Naive thymus-derived CD4-positive, alpha-beta T cell (primary cell): Measurements from ENCODE around the gene NOD1. TPM values are rescaled to one million over a fixed set of nuclear protein-coding genes. Genes with fewer than 3 reads are reported as not detected.
A peak's percentile ranks its signal among the peaks of the same experiment; 100 is the strongest.

Source experiments
- ATAC-seq: fragments of 150-1000 bp; cut with Tn5 transposase; 2 replicates; pipeline ENCODE4 v1.10.0; 2021; ENCODE audit warnings: mild to moderate bottlenecking, moderate library complexity
- CTCF ChIA-PET: fragments of 350-600 bp; sonication (Branson Sonifier 250); formaldehyde crosslinking; loops from one replicate; lab custom pipeline; 2021; ENCODE audit warnings: antibody characterized with exemption; lab: Charles Lee
- POLR2A ChIA-PET: fragments of 350-600 bp; sonication (Branson Sonifier 250); formaldehyde crosslinking; loops from one replicate; lab custom pipeline; 2021; ENCODE audit warnings: antibody characterized with exemption, inconsistent platforms; lab: Charles Lee
- DNase-seq, 9 donors: peaks; one replicate each; pipeline versions ENCODE4 v3.0.0 to v3.0.0-alpha.2; 2020 to 2022; ENCODE audit warnings: mixed read lengths in 1 of 9
- H3K27ac ChIP-seq: one replicate; pipeline ENCODE4 v1.7.0; 2013; ENCODE audit warnings: mild to moderate bottlenecking, low read depth, low read length, moderate library complexity
- H3K27me3 ChIP-seq, 2 donors: one replicate each; pipeline ENCODE4 v1.7.0; 2013; ENCODE audit warnings: low read length in 2 of 2, mild to moderate bottlenecking in 2 of 2, moderate library complexity in 2 of 2; ENCODE audit not compliant: control insufficient read depth in 2 of 2, insufficient read depth in 2 of 2
- H3K36me3 ChIP-seq, 3 experiments: 1 replicate in 2 of 3; 2 replicates in 1 of 3; pipeline ENCODE4 v1.7.0; 2013; ENCODE audit warnings: low read length in 3 of 3, mild to moderate bottlenecking in 3 of 3, moderate library complexity in 1 of 3; ENCODE audit not compliant: insufficient read depth in 3 of 3, control insufficient read depth in 2 of 3
- H3K4me1 ChIP-seq, 2 donors: one replicate each; pipeline ENCODE4 v1.7.0; 2013; ENCODE audit warnings: low read length in 2 of 2, mild to moderate bottlenecking in 2 of 2, moderate library complexity in 1 of 2; ENCODE audit not compliant: control insufficient read depth in 2 of 2, insufficient read depth in 2 of 2
- H3K4me3 ChIP-seq: 2 replicates; pipeline ENCODE4 v1.7.0; 2013; ENCODE audit warnings: mild to moderate bottlenecking, low read length
- H3K9me3 ChIP-seq, 3 experiments: 1 replicate in 2 of 3; 2 replicates in 1 of 3; pipeline ENCODE4 v1.7.0; 2013; ENCODE audit warnings: low read length in 3 of 3; ENCODE audit not compliant: control insufficient read depth in 2 of 3
- H3K27ac Mint-ChIP-seq, 9 donors: one replicate each; pipeline ENCODE4 v1.8.0; 2020 to 2022; ENCODE audit warnings: mixed read lengths in 9 of 9, mild to moderate bottlenecking in 8 of 9, moderate library complexity in 5 of 9, inconsistent platforms in 2 of 9
- H3K27me3 Mint-ChIP-seq, 5 donors: one replicate each; pipeline ENCODE4 v1.8.0; 2021 to 2022; ENCODE audit warnings: mixed read lengths in 5 of 5, mild to moderate bottlenecking in 1 of 5
- H3K36me3 Mint-ChIP-seq, 5 donors: one replicate each; pipeline ENCODE4 v1.8.0; 2020 to 2022; ENCODE audit warnings: mixed read lengths in 5 of 5, mild to moderate bottlenecking in 3 of 5, inconsistent platforms in 1 of 5
- H3K4me1 Mint-ChIP-seq, 7 donors: one replicate each; pipeline ENCODE4 v1.8.0; 2020 to 2022; ENCODE audit warnings: mixed read lengths in 7 of 7, mild to moderate bottlenecking in 3 of 7, inconsistent platforms in 1 of 7
- H3K4me3 Mint-ChIP-seq, 10 donors: one replicate each; pipeline ENCODE4 v1.8.0; 2020 to 2022; ENCODE audit warnings: mild to moderate bottlenecking in 10 of 10, mixed read lengths in 10 of 10, moderate library complexity in 6 of 10, inconsistent platforms in 2 of 10
- H3K9me3 Mint-ChIP-seq, 11 donors: one replicate each; pipeline ENCODE4 v1.8.0; 2020 to 2022; ENCODE audit warnings: mixed read lengths in 11 of 11, mild to moderate bottlenecking in 4 of 11, inconsistent platforms in 1 of 11, moderate library complexity in 1 of 11
- intact Hi-C, 2 donors: fragments of 100-400 bp; cut with micrococcal nuclease; formaldehyde crosslinking; loops; one replicate each; pipeline ENCODE4 v1.15.1; 2023
- polyA plus RNA-seq, 2 donors: library from polyadenylated mRNA; unstranded; fragments of 300-500 nt; fragmentation: Illumina TruSeq; gene quantifications; one replicate each; pipeline ENCODE4 v1.2.3, GENCODE V29; 2021
- total RNA-seq, 6 experiments: library from RNA in 5 of 6; stranded (reverse) in 5 of 6; gene quantifications; 1 replicate in 5 of 6; 2 replicates in 1 of 6; pipeline ENCODE4 v1.2.3 and lab custom pipeline; 2021 to 2026

Gene NOD1
- total and polyA plus RNA-seq, 7 experiments from 2014 or later = 6.1 to 24.6 (median 18.7) TPM

GRCh38 chr7:30523466-30523865, 44.9 kb upstream of the NOD1 start:
- no peak for ATAC-seq
- Mint-ChIP-seq H3K4me3 (no peak overlapping the region), H3K27ac (peak overlapping the region in 1 of 9 donors; percentile 53), H3K27me3 (no peaks in the 10 kb centered on the region), H3K9me3 (no peaks in the 10 kb centered on the region), H3K36me3 (peaks cover 0 to 21% (median 7%) of the 10 kb centered on the region in 5 donors), H3K4me1 (peaks cover 0 to 12% (median 0%) of the 10 kb centered on the region in 7 donors)
- H3K4me1 ChIP-seq = no peaks in the 10 kb centered on the region
- H3K4me3 ChIP-seq = no peak overlapping the region
- no peak for DNase-seq
- H3K9me3 ChIP-seq = no peaks in the 10 kb centered on the region
- H3K27me3 ChIP-seq = no peaks in the 10 kb centered on the region
- H3K27ac ChIP-seq = no peak overlapping the region
- H3K36me3 ChIP-seq = no peaks in the 10 kb centered on the region
- ChIA-PET POLR2A (interaction anchor here (0.6 kb wide), 1 partner anchor 199 kb away, joined by 3 read pairs; no protein-coding TSS in a partner anchor), CTCF (no interaction called here)
- intact Hi-C loops = no loop called here

- Mint-ChIP-seq H3K36me3 (peaks cover 0 to 14% (median 7%) of the 10 kb centered on the region in 5 donors), H3K27ac (no peak overlapping the region), H3K4me1 (peaks cover 0 to 12% (median 0%) of the 10 kb centered on the region in 7 donors), H3K27me3 (no peaks in the 10 kb centered on the region), H3K9me3 (no peaks in the 10 kb centered on the region), H3K4me3 (no peak overlapping the region)
- intact Hi-C loops = no loop called here
- no peaks in the 10 kb centered on the region for H3K27me3 ChIP-seq
- ChIA-PET CTCF (no interaction called here), POLR2A (no interaction called here)
- no peaks in the 10 kb centered on the region for H3K36me3 ChIP-seq
- no peak overlapping the region for H3K4me3 ChIP-seq
- no peak for ATAC-seq
- no peak overlapping the region for H3K27ac ChIP-seq
- no peaks in the 10 kb centered on the region for H3K9me3 ChIP-seq
- no peaks in the 10 kb centered on the region for H3K4me1 ChIP-seq
- no peak for DNase-seq
Measured at GRCh38 chr7:30522159-30522558, 43.6 kb upstream of the NOD1 start.

GRCh38 chr7:30521532-30521931, 42.9 kb upstream of the NOD1 start:
- Histone ChIP-seq H3K27ac (no peak overlapping the region), H3K9me3 (no peaks in the 10 kb centered on the region), H3K36me3 (no peaks in the 10 kb centered on the region), H3K27me3 (no peaks in the 10 kb centered on the region), H3K4me3 (no peak overlapping the region), H3K4me1 (no peaks in the 10 kb centered on the region)
- no peak overlapping the region for H3K4me3 Mint-ChIP-seq
- DNase-seq = no peak
- ATAC-seq = no peak
- H3K27ac Mint-ChIP-seq = no peak overlapping the region
- H3K27me3 Mint-ChIP-seq = no peaks in the 10 kb centered on the region
- peaks cover 0 to 14% (median 7%) of the 10 kb centered on the region in 5 donors for H3K36me3 Mint-ChIP-seq
- intact Hi-C loops = no loop called here
- ChIA-PET CTCF (no interaction called here), POLR2A (no interaction called here)
- no peaks in the 10 kb centered on the region for H3K9me3 Mint-ChIP-seq
- H3K4me1 Mint-ChIP-seq = peaks cover 0 to 12% (median 0%) of the 10 kb centered on the region in 7 donors

GRCh38 chr7:30519122-30519521, 40.5 kb upstream of the NOD1 start:
- Mint-ChIP-seq H3K36me3 (peaks cover 0 to 14% (median 4%) of the 10 kb centered on the region in 5 donors), H3K4me1 (peaks cover 0 to 4% (median 0%) of the 10 kb centered on the region in 7 donors), H3K9me3 (no peaks in the 10 kb centered on the region), H3K27ac (no peak overlapping the region), H3K4me3 (no peak overlapping the region), H3K27me3 (no peaks in the 10 kb centered on the region)
- no peak overlapping the region for H3K27ac ChIP-seq
- H3K4me1 ChIP-seq = no peaks in the 10 kb centered on the region
- no peaks in the 10 kb centered on the region for H3K27me3 ChIP-seq
- POLR2A ChIA-PET = no interaction called here
- DNase-seq (no peak), ATAC-seq (no peak)
- CTCF ChIA-PET = no interaction called here
- no peak overlapping the region for H3K4me3 ChIP-seq
- no peaks in the 10 kb centered on the region for H3K36me3 ChIP-seq
- H3K9me3 ChIP-seq = no peaks in the 10 kb centered on the region
- intact Hi-C loops = no loop called here

- ChIA-PET POLR2A (interaction anchor here (0.6 kb wide), 1 partner anchor 168 kb away, joined by 4 read pairs; no protein-coding TSS in a partner anchor), CTCF (no interaction called here)
- no peaks in the 10 kb centered on the region for H3K9me3 Mint-ChIP-seq
- no peak overlapping the region for H3K27ac ChIP-seq
- H3K4me3 ChIP-seq = no peak overlapping the region
- intact Hi-C loops = no loop called here
- H3K27me3 ChIP-seq = no peaks in the 10 kb centered on the region
- no peak overlapping the region for H3K4me3 Mint-ChIP-seq
- peaks cover 0 to 2% (median 0%) of the 10 kb centered on the region in 7 donors for H3K4me1 Mint-ChIP-seq
- no peaks in the 10 kb centered on the region for H3K36me3 ChIP-seq
- no peaks in the 10 kb centered on the region for H3K27me3 Mint-ChIP-seq
- no peaks in the 10 kb centered on the region for H3K4me1 ChIP-seq
- H3K27ac Mint-ChIP-seq = no peak overlapping the region
- DNase-seq = no peak
- H3K9me3 ChIP-seq = no peaks in the 10 kb centered on the region
- ATAC-seq = no peak
- no peaks in the 10 kb centered on the region for H3K36me3 Mint-ChIP-seq
Measured at GRCh38 chr7:30515761-30516160, 37.2 kb upstream of the NOD1 start.

- Mint-ChIP-seq H3K27me3 (no peaks in the 10 kb centered on the region), H3K27ac (no peak overlapping the region), H3K4me1 (peaks cover 0 to 4% (median 0%) of the 10 kb centered on the region in 7 donors), H3K9me3 (no peaks in the 10 kb centered on the region), H3K36me3 (no peaks in the 10 kb centered on the region), H3K4me3 (no peak overlapping the region)
- Histone ChIP-seq H3K4me3 (no peak overlapping the region), H3K27me3 (no peaks in the 10 kb centered on the region), H3K4me1 (no peaks in the 10 kb centered on the region), H3K9me3 (no peaks in the 10 kb centered on the region), H3K27ac (no peak overlapping the region), H3K36me3 (no peaks in the 10 kb centered on the region)
- CTCF ChIA-PET = no interaction called here
- no peak for ATAC-seq
- intact Hi-C loops = no loop called here
- POLR2A ChIA-PET = no interaction called here
- DNase-seq = no peak
Measured at GRCh38 chr7:30514776-30515175, 36.2 kb upstream of the NOD1 start.

- no peaks in the 10 kb centered on the region for H3K36me3 Mint-ChIP-seq
- Histone ChIP-seq H3K9me3 (no peaks in the 10 kb centered on the region), H3K4me3 (no peak overlapping the region), H3K36me3 (no peaks in the 10 kb centered on the region), H3K27me3 (no peaks in the 10 kb centered on the region), H3K27ac (no peak overlapping the region), H3K4me1 (no peaks in the 10 kb centered on the region)
- intact Hi-C loops = no loop called here
- no peak overlapping the region for H3K4me3 Mint-ChIP-seq
- H3K9me3 Mint-ChIP-seq = no peaks in the 10 kb centered on the region
- ChIA-PET POLR2A (no interaction called here), CTCF (no interaction called here)
- H3K4me1 Mint-ChIP-seq = peaks cover 0 to 4% (median 0%) of the 10 kb centered on the region in 7 donors
- ATAC-seq (no peak), DNase-seq (no peak)
- H3K27ac Mint-ChIP-seq = no peak overlapping the region
- no peaks in the 10 kb centered on the region for H3K27me3 Mint-ChIP-seq
Measured at GRCh38 chr7:30514177-30514576, 35.6 kb upstream of the NOD1 start.
